GM15510 (cell line): ENCODE data around the gene MDC1.

ENCODE experiments used
- POLR2A ChIP-seq: IDR thresholded peaks from 3 replicates; pipeline ENCODE4 v1.6.1; 2011; ENCODE audit warnings: borderline replicate concordance; ENCODE audit not compliant: insufficient read length; ENCODE audit errors: extremely low read depth

The MDC1 gene

GRCh38 chr6:30682143-30683117 is 34.7 kb downstream of the MDC1 start:
- TF ChIP-seq POLR2A = peak; percentile 77

- no peak for TF ChIP-seq POLR2A
These were observed 35.3 kb downstream of the MDC1 start for GRCh38 chr6:30681766-30682142.

- TF ChIP-seq POLR2A = no peak
These were observed 37.1 kb downstream of the MDC1 start for GRCh38 chr6:30679765-30680535.

GRCh38 chr6:30678964-30679726 is 37.9 kb downstream of the MDC1 start:
- no peak for TF ChIP-seq POLR2A

GRCh38 chr6:30676660-30677285 is 40.3 kb downstream of the MDC1 start:
- TF ChIP-seq POLR2A = no peak

- TF ChIP-seq POLR2A = peak; percentile 74
These were observed 44.4 kb downstream of the MDC1 start, which contains the start of gene DHX16 for GRCh38 chr6:30672445-30673253. Gene DHX16, minus strand, starts transcription at chr6:30673006. Its CDS starts 165 bp downstream, at chr6:30672841.

GRCh38 chr6:30670760-30671527 is 46.1 kb downstream of the MDC1 start:
- TF ChIP-seq POLR2A = no peak

GRCh38 chr6:30664994-30665767 is 51.9 kb downstream of the MDC1 start:
- TF ChIP-seq POLR2A = no peak

GRCh38 chr6:30657454-30657853 is 59.6 kb downstream of the MDC1 start:
- TF ChIP-seq POLR2A = no peak

- no peak for TF ChIP-seq POLR2A
These were observed 60.6 kb downstream of the MDC1 start for GRCh38 chr6:30656513-30656912.

GRCh38 chr6:30655743-30656094 is 61.4 kb downstream of the MDC1 start:
- no peak for TF ChIP-seq POLR2A
